CD4-positive, alpha-beta T cell treated with Interferon gamma for 1 hour (primary cell): Measurements from ENCODE around the gene GXYLT2.
A peak's percentile ranks its signal among the peaks of the same experiment; 100 is the strongest.

ENCODE experiments used
- DNase-seq: peaks from one replicate; pipeline ENCODE4 v3.0.0-alpha.2; 2020

Gene GXYLT2

GRCh38 chr3:72887705-72888545 lies at the start of gene GXYLT2:
Gene GXYLT2, plus strand, starts transcription at chr3:72888046. Its CDS starts 188 bp downstream, at chr3:72888234.
- DNase-seq = no peak

GRCh38 chr3:72839057-72839456 lies 48.8 kb upstream of the GXYLT2 start:
- DNase-seq = no peak

- no peak for DNase-seq
These were observed 43.3 kb upstream of the GXYLT2 start for GRCh38 chr3:72844436-72844993.

GRCh38 chr3:72846166-72846565 lies 41.7 kb upstream of the GXYLT2 start:
- no peak for DNase-seq

GRCh38 chr3:72847282-72847681 lies 40.6 kb upstream of the GXYLT2 start:
- DNase-seq = no peak

- DNase-seq = peak; percentile 92
These were observed 39.8 kb upstream of the GXYLT2 start, which contains the start of gene SHQ1 for GRCh38 chr3:72847751-72848702. Gene SHQ1, minus strand, starts transcription at chr3:72848445. Its CDS starts 105 bp downstream, at chr3:72848340.

GRCh38 chr3:72848703-72849081 lies 39.2 kb upstream of the GXYLT2 start:
- DNase-seq = no peak

- no peak for DNase-seq
These were observed 32.8 kb upstream of the GXYLT2 start for GRCh38 chr3:72855001-72855400.

GRCh38 chr3:72860053-72860452 lies 27.8 kb upstream of the GXYLT2 start:
- DNase-seq = no peak

GRCh38 chr3:72860846-72861245 lies 27.0 kb upstream of the GXYLT2 start:
- DNase-seq = no peak

- DNase-seq = no peak
These were observed 25.3 kb upstream of the GXYLT2 start for GRCh38 chr3:72862314-72863090.

GRCh38 chr3:72872183-72872582 lies 15.7 kb upstream of the GXYLT2 start:
- no peak for DNase-seq

GRCh38 chr3:72887343-72887704 lies 522 bp upstream of the GXYLT2 start:
- DNase-seq = no peak

GRCh38 chr3:72888546-72889309 lies 882 bp downstream of the GXYLT2 start:
- DNase-seq = no peak

GRCh38 chr3:72889310-72890165 lies 1.7 kb downstream of the GXYLT2 start:
- no peak for DNase-seq

GRCh38 chr3:72890166-72890925 lies 2.5 kb downstream of the GXYLT2 start:
- DNase-seq = no peak

GRCh38 chr3:72891053-72891855 lies 3.4 kb downstream of the GXYLT2 start:
- no peak for DNase-seq

- no peak for DNase-seq
These were observed 4.4 kb downstream of the GXYLT2 start for GRCh38 chr3:72892081-72892775.
